NCI-H82 treated with DMSO at 0.1 percent for 48 hours (cell line): ENCODE measurements around the gene H1-8.

Experiments
- DNase-seq: peaks from one replicate; lab custom pipeline; 2025; ENCODE audit not compliant: unreplicated experiment; lab: John Stamatoyannopoulos, UW

The H1-8 gene

DNA sequence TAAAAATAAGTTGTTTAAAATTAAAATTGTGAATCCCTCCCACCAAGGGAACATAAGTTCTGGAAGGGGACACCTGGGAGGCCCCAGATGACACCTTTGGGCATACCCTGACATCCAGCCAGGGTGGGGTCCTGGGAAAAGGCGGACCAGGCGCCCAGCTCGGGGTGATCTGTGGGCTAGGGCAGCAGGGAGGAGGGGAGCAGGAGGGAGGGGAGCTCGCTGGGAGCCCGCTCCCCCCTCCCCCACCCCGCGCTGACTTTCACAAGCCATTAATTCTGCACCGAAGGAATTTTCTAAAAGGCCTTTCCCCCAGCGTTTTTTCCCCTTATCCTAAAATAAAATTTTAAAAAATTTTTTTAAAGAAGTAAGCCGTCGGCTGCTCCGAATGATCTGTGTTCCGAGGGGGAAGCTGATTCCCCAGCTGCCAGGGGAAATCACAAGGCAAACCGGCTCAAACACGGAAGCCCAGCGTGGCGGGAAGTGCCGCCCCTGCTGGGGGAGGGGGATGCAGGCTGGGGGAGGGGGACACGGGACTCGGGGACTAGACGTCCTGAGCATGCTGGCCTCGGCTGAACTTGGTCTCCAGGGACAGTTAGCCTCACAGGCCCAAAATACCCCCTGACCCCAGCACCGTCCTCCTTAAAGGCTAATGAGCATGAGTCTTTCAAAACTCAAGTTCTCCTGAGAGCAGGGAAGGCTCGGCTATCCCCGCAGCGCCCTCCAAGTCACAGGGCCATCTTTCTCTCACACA, 49.6 kb downstream of the H1-8 start:
- DNase-seq: no peak

DNA sequence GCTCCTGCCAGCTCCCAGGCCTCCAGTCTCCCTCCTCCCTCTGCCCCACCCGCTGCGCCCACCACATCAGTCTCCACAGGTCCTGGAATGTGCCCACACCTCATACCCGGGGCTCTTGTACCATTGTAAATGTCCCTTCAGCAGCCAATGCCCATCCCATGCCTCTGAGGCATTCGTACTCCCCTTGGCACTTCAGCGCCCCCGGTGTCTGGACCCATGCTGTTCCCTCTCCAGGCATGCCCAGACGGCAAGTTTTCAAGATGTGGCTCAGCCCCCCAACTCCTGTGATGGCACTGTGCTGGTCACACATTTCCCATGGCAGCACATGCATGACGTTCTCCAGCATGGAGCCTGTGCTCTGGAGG, 50.2 kb downstream of the H1-8 start:
- no peak for DNase-seq

- DNase-seq: no peak
Observed at GRCh38 chr3:129593595-129594339, 50.8 kb downstream of the H1-8 start.

- no peak for DNase-seq
Observed at GRCh38 chr3:129594409-129594808, 51.4 kb downstream of the H1-8 start.

GRCh38 chr3:129594907-129595390, 52.0 kb downstream of the H1-8 start:
- DNase-seq: no peak

- DNase-seq: no peak
Observed at GRCh38 chr3:129595544-129596193, 52.7 kb downstream of the H1-8 start.

GRCh38 chr3:129596194-129597086, 53.5 kb downstream of the H1-8 start:
- DNase-seq: no peak

DNA sequence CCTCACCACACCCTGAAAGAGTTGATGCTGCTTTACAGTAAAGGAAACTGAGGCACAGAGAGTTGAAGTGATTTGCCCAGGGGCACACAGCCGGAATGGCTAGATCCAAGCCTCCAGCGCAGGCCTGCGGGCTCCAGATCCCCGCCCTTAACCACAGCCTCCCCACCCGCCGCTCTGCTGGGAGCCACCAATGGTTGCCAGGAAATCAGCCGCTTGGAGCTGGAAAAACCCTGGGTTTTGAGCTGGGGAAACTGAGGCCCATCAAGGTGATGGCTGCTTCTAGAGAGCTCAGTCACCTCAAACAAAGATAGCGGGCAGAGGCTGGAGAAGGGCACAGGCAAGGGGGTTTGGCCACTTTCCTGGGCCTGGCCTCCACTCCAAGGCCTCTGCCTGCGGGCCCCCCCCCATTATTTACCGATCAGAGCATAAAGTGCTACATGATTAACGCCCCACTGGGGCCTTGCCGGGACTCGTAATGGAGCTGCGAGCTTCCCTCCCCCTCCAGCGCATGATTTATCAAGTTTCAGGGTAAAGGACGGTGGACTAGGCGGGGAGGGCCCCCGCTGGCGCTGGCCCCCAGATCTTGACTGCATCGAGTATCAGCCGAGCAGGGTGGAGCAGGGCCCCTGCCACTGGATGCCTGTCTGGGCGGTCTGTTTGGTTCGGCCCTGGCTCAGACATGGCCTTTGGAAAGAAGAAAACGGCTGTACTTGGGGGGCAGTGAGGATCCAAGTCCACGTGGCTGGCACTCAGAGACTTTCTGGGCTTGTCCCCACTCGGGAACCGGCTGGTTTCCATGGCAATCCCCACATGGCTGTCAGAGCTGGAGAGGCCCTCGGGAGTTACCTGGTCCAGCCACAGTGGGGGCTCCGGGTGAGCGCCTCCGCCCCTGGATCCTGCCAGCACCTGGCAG, 54.4 kb downstream of the H1-8 start:
- no peak for DNase-seq

GRCh38 chr3:129598000-129598381, 55.0 kb downstream of the H1-8 start:
- DNase-seq: no peak

GRCh38 chr3:129598484-129598883, 55.5 kb downstream of the H1-8 start:
- DNase-seq: no peak

DNA sequence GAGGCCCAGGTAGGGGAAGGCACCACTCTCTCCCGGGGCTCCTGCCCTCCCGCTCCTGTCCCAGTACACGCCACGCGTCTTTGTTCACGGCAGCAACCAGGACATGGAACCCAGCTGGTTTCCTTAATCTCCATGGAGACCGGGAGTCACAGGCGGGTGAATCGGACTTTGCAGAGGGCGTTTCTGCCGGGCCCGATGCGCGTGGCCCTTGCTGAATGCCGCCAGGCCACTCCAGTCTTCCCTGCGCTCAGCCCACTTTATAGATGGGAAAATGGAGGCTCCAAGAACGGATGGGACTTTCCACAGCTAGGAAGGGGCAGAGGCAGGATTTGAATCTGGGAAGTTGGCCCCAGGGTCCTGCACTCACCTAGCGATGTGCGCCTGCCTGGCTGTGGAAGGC, 56.1 kb downstream of the H1-8 start:
- no peak for DNase-seq

DNA sequence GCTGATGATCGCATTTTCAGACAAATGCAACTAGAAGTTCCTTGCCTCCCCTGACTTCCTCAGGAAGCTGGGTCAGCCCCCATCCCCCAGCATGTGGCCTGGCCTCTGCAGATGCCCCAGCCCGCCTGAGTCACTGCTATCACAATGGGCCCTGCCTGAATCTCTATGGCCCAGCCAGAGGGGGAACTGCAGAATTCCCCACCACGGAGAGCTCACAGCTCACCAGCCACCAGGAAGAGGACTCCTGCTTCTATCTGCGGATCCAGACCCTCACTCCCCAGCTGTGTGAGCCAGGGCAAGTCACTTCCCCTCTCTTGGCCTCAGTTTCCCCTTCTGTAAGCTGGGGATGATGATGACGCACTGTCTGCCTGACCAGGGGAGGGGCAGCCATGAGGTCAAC, 56.6 kb downstream of the H1-8 start:
- no peak for DNase-seq

DNA sequence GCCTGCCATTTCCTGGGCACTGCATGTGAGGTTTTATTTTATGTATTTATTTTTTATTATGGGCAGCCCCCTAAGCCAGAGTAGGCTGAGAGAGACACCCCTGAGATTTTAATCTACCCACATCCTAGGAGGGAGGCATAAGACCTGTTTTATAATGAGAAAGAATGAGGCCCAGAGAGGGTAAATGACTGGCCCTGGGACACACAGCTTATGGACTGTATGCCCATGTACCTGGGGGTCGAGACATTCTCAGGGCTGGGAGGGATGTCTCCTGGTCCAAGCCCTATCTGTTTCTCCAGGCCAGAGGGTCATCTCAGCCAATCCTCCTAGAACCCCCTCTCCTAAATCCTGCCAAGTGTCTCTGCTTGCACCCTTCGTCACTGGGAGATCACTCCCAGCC, 57.4 kb downstream of the H1-8 start:
- DNase-seq: no peak
